NCI-H2171 (cell line): ENCODE results near the gene ARHGDIA.

Experiments used
- DNase-seq: peaks from one replicate; lab custom pipeline; 2025; lab: John Stamatoyannopoulos, UW

Gene ARHGDIA

DNA sequence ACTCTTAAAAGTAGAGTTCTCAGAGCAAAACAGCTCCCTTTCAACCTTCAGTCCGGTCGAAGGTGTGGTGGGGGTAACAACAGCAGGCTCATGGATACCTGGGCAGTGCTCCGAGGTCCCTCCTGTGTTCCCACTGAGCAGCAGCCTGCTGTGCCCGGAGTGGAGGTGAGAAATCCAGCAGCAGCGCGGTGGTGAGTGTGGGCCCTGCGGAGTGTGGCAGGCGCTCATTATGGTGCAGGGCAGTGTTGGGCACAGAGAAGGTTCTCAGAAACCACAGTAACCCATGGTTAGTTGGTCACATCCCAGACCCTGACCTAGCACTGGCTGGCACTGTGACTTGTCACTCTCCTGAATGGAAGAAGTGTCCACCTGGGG, 5.8 kb downstream of the ARHGDIA start:
- no peak for DNase-seq

- DNase-seq: no peak
Measured at GRCh38 chr17:81863833-81864768, 7.0 kb downstream of the ARHGDIA start.

- DNase-seq: no peak
Measured at GRCh38 chr17:81863123-81863675, 7.9 kb downstream of the ARHGDIA start.

DNA sequence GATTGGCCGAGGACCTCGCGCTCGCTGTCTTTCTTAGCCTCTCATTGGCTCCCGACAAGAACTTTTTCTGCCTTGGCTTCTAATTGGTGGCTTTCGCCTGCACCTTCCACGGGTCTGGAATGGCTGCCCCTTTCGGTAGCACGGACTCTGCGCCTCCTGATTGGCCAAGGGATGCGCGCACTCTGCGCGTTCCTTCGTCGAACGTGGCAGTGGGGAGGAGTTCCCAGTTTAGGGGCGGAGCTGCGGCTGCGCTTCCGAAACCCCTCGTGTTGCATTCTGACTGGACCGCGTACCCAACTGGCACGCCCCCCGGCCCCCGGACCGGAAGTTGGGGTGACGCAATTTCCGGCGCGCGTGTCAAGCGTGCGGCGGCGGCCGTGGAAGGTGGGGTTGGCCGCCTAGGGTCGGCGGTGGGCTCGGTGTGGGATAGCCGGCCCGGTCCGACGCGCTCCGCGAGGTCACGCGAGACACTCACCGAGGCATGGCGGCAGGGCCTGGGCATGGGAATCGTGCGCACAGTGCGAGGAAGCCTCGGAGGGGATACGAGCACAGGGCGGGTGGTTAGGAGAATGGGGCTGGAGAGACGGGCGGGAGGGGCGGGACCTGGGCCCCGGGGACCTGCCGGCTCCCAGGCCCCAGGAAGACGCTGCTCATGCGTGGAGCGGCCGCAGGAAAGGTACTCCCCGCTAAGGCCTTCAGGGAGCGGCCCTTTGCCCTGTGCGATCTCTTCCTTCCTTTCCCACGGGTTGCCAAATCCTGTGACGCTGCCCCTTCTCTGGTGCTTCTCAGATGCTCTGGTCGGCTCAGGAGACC, 10.2 kb downstream of the ARHGDIA start:
- DNase-seq: peak; percentile 99

DNA sequence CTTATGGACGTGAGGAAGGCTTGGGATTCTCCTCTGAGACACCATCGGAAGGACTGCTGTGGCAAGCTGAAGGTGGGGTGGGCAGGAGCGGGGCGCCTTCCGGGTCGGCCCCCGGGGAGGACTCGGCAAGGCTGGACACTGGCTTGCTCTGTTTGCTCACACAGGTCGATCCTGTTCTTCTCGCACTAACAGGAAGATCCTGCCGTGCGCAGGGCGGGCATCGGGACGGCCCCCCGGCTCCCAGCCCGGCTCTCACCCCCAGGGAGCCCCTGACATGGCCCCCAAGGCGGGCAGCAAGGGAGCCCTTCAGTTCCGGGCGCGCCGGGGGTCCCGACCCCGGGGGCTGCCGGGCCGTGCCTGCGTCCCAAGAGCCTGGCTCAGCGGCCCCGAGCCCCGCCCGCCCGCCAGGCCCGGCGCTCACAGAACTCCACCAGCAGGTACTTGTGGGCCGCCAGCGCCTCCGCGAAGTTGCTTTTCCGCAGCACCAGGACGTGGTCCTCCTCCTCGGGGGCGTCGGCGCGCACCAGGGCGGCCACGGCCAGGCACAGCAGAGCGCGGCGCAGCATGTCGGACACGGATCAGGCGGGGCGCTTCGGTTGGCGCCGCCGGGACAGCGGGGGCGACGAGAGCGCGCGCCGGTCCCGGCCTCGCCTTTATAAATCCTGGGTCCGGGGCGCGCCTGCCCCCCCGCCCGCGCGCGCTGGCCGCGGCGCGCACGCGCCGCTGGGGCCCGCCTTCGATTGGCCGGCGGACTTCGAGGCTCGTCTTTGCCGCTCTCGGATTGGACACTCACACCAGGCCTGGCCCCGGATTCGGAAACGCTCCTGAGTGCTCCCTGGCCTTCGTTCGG, 11.0 kb downstream of the ARHGDIA start, which contains the start of gene P4HB:
Gene P4HB, minus strand, starts transcription at position 630 of the 850 bp plus-strand sequence. Its CDS starts 64 bp downstream, at position 566.
- DNase-seq: no peak

DNA sequence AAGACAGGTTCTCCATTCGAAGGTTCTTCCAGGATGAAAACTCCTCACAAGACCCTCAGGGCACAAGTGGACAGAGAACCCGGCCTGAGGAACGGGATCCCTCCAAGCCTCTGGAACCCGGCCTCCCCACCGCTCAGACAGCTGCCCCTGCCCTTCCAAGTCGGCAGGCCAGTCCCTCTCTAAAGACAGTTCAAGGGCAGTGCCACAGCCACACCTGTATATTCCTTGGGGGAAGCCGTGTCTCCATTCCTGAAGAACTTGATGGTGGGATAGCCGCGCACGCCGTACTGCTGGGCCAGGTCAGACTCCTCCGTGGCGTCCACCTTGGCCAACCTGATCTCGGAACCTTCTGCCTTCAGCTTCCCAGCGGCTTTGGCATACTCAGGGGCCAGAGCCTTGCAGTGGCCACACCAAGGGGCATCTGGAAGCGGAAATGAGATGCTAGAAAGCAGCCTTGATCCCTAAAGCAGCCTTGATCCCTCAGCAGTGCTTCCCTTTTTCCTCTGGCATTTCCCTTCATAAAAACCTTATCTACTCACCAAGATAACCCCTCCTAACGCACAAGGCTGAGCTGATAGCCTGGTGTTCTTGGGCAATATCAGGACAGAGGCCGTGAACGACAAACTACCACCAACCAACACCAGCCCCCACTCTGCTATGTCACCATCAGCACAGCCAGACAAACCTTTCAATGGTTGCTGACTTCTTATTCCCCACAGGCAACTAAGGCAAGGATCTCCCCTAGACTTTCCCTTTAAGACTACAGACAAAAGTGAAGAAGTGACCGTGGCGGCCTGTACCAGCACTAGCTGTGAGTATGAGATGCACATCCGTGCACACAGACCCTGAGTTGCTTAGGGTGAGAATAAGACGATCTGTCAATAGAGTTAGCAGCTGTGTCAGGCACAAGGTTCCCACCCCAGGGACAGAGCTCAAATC, 11.9 kb downstream of the ARHGDIA start:
- no peak for DNase-seq

DNA sequence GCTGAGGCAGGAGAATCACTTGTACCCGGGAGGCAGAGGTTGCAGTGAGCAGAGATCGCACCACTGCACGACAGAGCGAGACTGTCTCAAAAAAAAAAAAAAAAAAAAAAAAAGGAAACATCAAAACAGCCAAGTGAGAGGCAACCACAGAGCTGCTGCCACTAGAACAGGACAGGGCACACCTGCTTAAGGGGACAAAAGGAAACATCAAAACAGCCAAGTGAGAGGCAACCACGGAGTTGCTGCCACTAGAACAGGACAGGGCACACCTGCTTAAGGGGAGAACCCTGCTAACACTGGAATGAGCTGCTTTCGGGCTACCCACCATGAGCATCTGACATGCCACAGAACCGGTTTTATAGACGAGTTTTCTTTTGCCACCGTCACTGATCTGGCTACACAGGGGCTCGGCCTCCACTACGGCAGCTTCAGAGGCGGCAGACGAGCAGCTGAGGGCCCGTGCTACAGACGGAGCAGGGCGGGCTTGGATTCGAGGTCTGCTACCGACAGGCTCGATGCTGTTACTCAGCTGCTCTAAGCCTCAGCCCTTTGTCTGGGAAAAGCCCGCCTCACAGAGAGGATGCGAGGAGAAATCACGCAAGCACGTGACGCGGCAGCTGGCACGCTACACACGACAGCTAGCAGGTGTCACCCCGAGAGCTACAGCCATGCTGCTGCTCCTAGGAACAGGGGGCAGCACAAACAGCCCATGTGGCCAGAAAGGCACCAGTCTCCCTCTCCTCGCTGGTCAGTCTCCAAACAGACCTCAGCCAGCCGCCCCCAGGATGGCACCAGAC, 12.8 kb downstream of the ARHGDIA start:
- DNase-seq: no peak

DNA sequence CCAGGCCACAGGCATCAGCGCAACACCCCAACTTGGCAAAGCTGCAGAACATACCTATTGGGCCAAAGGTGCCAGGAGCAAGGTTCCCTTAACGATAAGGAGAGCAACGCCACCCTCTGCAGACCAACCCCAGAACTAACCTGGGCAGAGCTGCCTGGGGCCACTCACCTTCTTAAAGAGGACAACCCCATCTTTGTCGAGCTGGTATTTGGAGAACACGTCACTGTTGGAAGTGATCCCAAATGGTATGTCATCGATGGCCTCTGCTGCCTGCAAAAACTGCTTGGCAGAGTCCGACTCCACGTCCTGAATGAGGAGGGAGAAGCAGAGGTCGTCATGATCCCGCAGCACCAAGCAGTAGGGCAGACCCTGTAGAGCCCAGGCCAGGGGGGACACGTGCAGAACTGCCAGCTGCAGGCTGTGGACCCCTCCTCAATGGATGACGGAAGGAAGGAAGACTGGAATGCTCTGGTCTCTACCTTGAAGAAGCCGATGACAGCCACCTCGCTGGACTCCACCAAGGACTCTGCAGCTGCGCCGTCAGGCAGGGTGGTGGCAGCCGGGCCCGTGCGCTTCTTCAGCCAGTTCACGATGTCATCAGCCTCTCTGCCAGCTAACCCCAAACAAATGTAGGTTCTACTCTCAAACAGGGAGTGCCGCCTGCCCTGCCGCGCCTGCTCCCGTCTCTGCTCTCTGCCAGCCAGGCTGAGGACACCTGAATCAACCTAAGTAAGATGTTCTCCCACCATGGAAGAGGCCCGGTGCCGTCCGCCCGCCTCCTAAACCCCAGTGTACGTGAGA, 16.0 kb downstream of the ARHGDIA start:
- DNase-seq: no peak

GRCh38 chr17:81852237-81852636, 18.9 kb downstream of the ARHGDIA start:
- DNase-seq: no peak

DNA sequence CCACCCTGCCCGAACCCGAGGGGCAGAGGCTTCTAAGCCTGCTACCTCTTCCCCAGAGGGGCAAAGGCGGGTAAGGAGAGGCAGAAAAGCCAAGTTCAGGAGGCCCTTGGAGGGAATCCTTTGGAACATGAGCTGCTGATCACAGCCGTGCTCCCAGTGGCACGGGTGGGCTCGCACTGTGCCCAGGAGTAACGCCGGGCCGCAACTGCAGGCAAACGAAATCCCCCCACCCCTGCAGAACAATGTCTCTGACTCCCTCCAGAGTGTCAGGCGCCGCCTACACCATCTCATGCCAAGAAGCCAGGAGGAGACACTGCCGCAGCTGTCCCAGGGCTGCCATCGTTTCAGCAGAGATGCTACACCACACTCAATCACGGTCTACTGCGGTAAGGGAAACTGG, 19.7 kb downstream of the ARHGDIA start:
- DNase-seq: no peak

DNA sequence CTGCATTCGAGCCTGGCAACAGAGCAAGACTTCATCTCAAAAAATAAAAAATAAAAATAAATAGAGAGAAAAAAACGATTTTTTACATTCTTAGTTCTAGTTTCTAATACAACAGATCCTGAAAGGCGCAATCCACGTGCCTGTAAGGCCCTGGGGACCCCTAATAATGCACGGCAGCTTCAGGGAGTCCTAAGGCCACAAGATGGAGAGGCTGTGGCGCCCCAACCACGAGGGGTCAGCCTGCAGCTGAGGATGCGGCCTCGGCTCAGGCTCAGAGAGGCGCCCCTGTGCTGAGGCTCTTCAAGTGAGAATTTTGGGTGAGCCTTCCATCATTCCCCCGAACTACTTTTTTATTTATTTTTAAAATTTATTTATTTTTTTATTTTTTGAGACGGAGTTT, 21.7 kb downstream of the ARHGDIA start:
- DNase-seq: no peak

GRCh38 chr17:81846743-81847689, 24.1 kb downstream of the ARHGDIA start:
- DNase-seq: no peak

DNA sequence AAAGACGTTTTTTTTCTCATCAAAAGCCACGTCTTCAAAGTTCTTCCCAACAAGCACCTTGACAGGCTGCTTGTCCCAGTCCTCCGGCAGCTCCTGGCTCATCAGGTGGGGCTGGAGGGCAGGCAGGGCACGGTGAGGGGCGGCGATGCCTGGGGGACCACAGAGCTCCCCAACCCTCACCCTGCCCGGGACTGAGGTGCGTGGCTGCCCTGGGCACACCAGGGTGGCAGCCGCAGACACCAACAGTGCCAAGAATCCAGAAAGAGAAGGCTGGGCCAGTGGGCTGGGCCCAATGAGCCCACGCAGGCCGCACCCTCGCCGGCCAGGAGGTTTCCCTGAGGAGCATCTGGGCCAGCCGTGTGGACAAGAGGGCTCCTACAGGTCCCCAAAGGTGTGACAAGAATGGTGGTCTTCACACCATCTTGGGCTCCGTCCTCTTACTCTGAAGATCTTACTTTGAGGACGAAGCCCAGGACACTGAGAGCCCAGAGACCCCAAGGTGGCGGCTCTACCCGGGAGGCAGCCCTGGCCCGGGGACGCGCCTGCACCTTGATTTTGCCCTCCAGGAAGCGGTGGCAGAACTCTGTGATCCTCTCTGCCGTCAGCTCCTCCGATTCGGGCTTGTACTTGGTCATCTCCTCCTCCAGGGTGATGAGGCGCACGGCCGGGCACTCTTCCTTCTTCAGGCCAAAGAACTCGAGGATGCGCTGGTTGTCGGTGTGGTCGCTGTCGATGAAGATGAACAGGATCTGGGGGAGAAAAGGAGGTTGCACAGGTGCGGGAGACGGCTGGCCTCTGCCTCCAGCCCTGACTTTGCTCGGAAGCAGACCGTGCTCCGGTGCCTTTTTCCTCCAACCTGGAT, 25.0 kb downstream of the ARHGDIA start:
- DNase-seq: no peak

- no peak for DNase-seq
Measured at GRCh38 chr17:81845361-81845760, 25.8 kb downstream of the ARHGDIA start.

- no peak for DNase-seq
Measured at GRCh38 chr17:81844887-81845286, 26.2 kb downstream of the ARHGDIA start.

DNA sequence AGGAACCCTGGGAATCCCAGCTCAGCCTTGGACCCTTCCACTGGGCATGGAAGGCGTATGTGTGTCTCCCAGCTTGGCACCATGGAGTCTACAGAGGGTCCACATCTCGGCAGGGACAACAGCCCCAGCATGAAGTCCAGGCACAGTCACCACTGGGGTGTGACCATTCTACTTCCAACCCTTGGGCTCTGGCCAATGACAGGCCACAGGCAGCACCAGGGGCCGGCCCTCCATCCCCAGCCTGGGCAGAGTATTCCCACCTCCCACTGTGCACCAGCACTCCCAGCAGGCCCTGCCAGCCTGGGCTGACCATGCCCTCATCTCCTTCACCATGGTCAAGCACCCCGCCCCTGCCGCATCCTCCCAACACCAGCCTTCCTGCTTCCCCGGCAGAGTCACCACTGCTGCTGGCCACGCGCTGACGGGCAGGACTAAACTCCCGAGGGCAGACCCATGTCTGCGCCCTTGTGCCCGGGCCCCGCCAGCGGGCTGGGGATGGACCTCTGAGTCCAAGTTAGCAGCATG, 26.7 kb downstream of the ARHGDIA start:
- no peak for DNase-seq
